Dendritic cell treated with granulocyte-macrophage colony-stimulating factor and Interleukin-4, amounts not matched to agents 40 ng/mL and 50 ng/mL, for 4 days (primary cell): Measurements from ENCODE around the gene BCAM.
"Not testable (repeated sequence)": the region's sequence is repeated elsewhere in the genome, so short reads cannot be mapped to it uniquely, and the experiment has no call there.

Source experiments
- H3K27ac Mint-ChIP-seq: one replicate; pipeline ENCODE4 v1.8.0; 2022; ENCODE audit warnings: mild to moderate bottlenecking, mixed read lengths
- H3K27me3 Mint-ChIP-seq: one replicate; pipeline ENCODE4 v1.8.0; 2022; ENCODE audit warnings: mild to moderate bottlenecking, mixed read lengths
- H3K36me3 Mint-ChIP-seq: one replicate; pipeline ENCODE4 v1.8.0; 2022; ENCODE audit warnings: low read depth, mixed read lengths
- H3K4me1 Mint-ChIP-seq: one replicate; pipeline ENCODE4 v1.8.0; 2022; ENCODE audit warnings: low read depth, mixed read lengths
- H3K4me3 Mint-ChIP-seq: one replicate; pipeline ENCODE4 v1.8.0; 2022; ENCODE audit warnings: mild to moderate bottlenecking, moderate library complexity, mixed read lengths
- H3K9me3 Mint-ChIP-seq: one replicate; pipeline ENCODE4 v1.8.0; 2022; ENCODE audit warnings: mixed read lengths
- intact Hi-C: fragments of 100-400 bp; cut with micrococcal nuclease; formaldehyde crosslinking; loops from one replicate; pipeline ENCODE4 v1.15.0; 2022

BCAM gene

GRCh38 chr19:44845286-44845611 is 36.3 kb downstream of the BCAM start:
- peaks cover 20% of the 10 kb centered on the region for H3K36me3 Mint-ChIP-seq

GRCh38 chr19:44845612-44846454 is 36.9 kb downstream of the BCAM start, which contains the start of gene NECTIN2:
Gene NECTIN2, plus strand, starts transcription at chr19:44846297. Its CDS starts 229 bp downstream, at chr19:44846526.
- intact Hi-C loops = loop anchor here (2.0 to 10.0 kb wide), 6 partner anchors 23 to 157 kb away; partner anchors contain the start of gene TOMM40
- H3K4me1 Mint-ChIP-seq = peaks cover 50% of the 10 kb centered on the region
- H3K27ac Mint-ChIP-seq = peak within 1 kb of the TSS; percentile 93
- peaks cover 2% of the 10 kb centered on the region for H3K27me3 Mint-ChIP-seq
- H3K4me3 Mint-ChIP-seq = peak within 1 kb of the TSS; percentile 91
- no peaks in the 10 kb centered on the region for H3K9me3 Mint-ChIP-seq
- H3K36me3 Mint-ChIP-seq = peaks cover 20% of the 10 kb centered on the region

More at GRCh38 chr19:44845286-44845611, 36.3 kb downstream of the BCAM start:
- intact Hi-C loops = loop anchor here (2.0 to 10.0 kb wide), 4 partner anchors 44 to 156 kb away; no protein-coding TSS in a partner anchor
- peaks cover 44% of the 10 kb centered on the region for H3K4me1 Mint-ChIP-seq
- no peaks in the 10 kb centered on the region for H3K9me3 Mint-ChIP-seq
- peak overlapping the region; percentile 93 for H3K27ac Mint-ChIP-seq
- H3K27me3 Mint-ChIP-seq = peaks cover 2% of the 10 kb centered on the region
- H3K4me3 Mint-ChIP-seq = peak overlapping the region; percentile 91

GRCh38 chr19:44846455-44847143 is 37.7 kb downstream of the BCAM start:
- no peaks in the 10 kb centered on the region for H3K9me3 Mint-ChIP-seq
- peaks cover 28% of the 10 kb centered on the region for H3K36me3 Mint-ChIP-seq
- intact Hi-C loops = loop anchor here (2.0 to 10.0 kb wide), 4 partner anchors 22 to 122 kb away; partner anchors contain the start of gene TOMM40
- H3K4me3 Mint-ChIP-seq = peak overlapping the region; percentile 91
- peak overlapping the region; percentile 93 for H3K27ac Mint-ChIP-seq
- peaks cover 57% of the 10 kb centered on the region for H3K4me1 Mint-ChIP-seq
- H3K27me3 Mint-ChIP-seq = peaks cover under 1% of the 10 kb centered on the region

- H3K4me1 Mint-ChIP-seq = peaks cover 65% of the 10 kb centered on the region
- peak overlapping the region; percentile 91 for H3K4me3 Mint-ChIP-seq
- H3K9me3 Mint-ChIP-seq = no peaks in the 10 kb centered on the region
- peaks cover 35% of the 10 kb centered on the region for H3K36me3 Mint-ChIP-seq
- intact Hi-C loops = loop anchor here (2.0 to 10.0 kb wide), 4 partner anchors 21 to 123 kb away; partner anchors contain the start of gene TOMM40
- H3K27me3 Mint-ChIP-seq = no peaks in the 10 kb centered on the region
- H3K27ac Mint-ChIP-seq = peak overlapping the region; percentile 93
These were observed 38.5 kb downstream of the BCAM start for GRCh38 chr19:44847144-44848035.

- Mint-ChIP-seq H3K27me3 (no peaks in the 10 kb centered on the region), H3K36me3 (peaks cover 35% of the 10 kb centered on the region), H3K4me1 (peaks cover 69% of the 10 kb centered on the region), H3K27ac (peak overlapping the region; percentile 93), H3K4me3 (peak overlapping the region; percentile 91), H3K9me3 (no peaks in the 10 kb centered on the region)
- intact Hi-C loops = loop anchor here (5.0 to 10.0 kb wide), 2 partner anchors 66 to 123 kb away; no protein-coding TSS in a partner anchor
These were observed 39.3 kb downstream of the BCAM start for GRCh38 chr19:44848036-44848811.

GRCh38 chr19:44848812-44849447 is 40.0 kb downstream of the BCAM start:
- H3K27ac Mint-ChIP-seq = peak overlapping the region; percentile 93
- H3K4me1 Mint-ChIP-seq = peaks cover 74% of the 10 kb centered on the region
- H3K36me3 Mint-ChIP-seq = peaks cover 41% of the 10 kb centered on the region
- peak overlapping the region; percentile 91 for H3K4me3 Mint-ChIP-seq
- no peaks in the 10 kb centered on the region for H3K27me3 Mint-ChIP-seq
- intact Hi-C loops = loop anchor here (5.0 to 10.0 kb wide), 2 partner anchors 67 to 124 kb away; no protein-coding TSS in a partner anchor
- no peaks in the 10 kb centered on the region for H3K9me3 Mint-ChIP-seq

- Mint-ChIP-seq H3K4me3 (no peak overlapping the region), H3K27me3 (no peaks in the 10 kb centered on the region), H3K27ac (no peak overlapping the region), H3K36me3 (peaks cover 48% of the 10 kb centered on the region), H3K4me1 (peaks cover 71% of the 10 kb centered on the region), H3K9me3 (no peaks in the 10 kb centered on the region)
- intact Hi-C loops = no loop called here
These were observed 41.8 kb downstream of the BCAM start for GRCh38 chr19:44850641-44851109.

- no peak overlapping the region for H3K4me3 Mint-ChIP-seq
- no peaks in the 10 kb centered on the region for H3K27me3 Mint-ChIP-seq
- H3K36me3 Mint-ChIP-seq = peaks cover 41% of the 10 kb centered on the region
- no peaks in the 10 kb centered on the region for H3K9me3 Mint-ChIP-seq
- peak overlapping the region; percentile 12 for H3K27ac Mint-ChIP-seq
- intact Hi-C loops = no loop called here
- peaks cover 78% of the 10 kb centered on the region for H3K4me1 Mint-ChIP-seq
These were observed 42.5 kb downstream of the BCAM start for GRCh38 chr19:44851427-44851826.

GRCh38 chr19:44855606-44856005 is 46.7 kb downstream of the BCAM start:
- Mint-ChIP-seq H3K9me3 (no peaks in the 10 kb centered on the region), H3K4me3 (no peak overlapping the region), H3K27ac (peak overlapping the region; percentile 90), H3K27me3 (no peaks in the 10 kb centered on the region), H3K36me3 (peaks cover 47% of the 10 kb centered on the region), H3K4me1 (peaks cover 58% of the 10 kb centered on the region)
- intact Hi-C loops = no loop called here

GRCh38 chr19:44856421-44857083 is 47.6 kb downstream of the BCAM start:
- Mint-ChIP-seq H3K27ac (peak overlapping the region; percentile 90), H3K27me3 (no peaks in the 10 kb centered on the region), H3K36me3 (peaks cover 49% of the 10 kb centered on the region), H3K4me3 (peak overlapping the region; percentile 54), H3K9me3 (no peaks in the 10 kb centered on the region), H3K4me1 (peaks cover 49% of the 10 kb centered on the region)
- intact Hi-C loops = no loop called here

- peak overlapping the region; percentile 90 for H3K27ac Mint-ChIP-seq
- H3K27me3 Mint-ChIP-seq = no peaks in the 10 kb centered on the region
- H3K9me3 Mint-ChIP-seq = no peaks in the 10 kb centered on the region
- peaks cover 36% of the 10 kb centered on the region for H3K4me1 Mint-ChIP-seq
- H3K36me3 Mint-ChIP-seq = peaks cover 52% of the 10 kb centered on the region
- H3K4me3 Mint-ChIP-seq = no peak overlapping the region
- intact Hi-C loops = no loop called here
These were observed 48.9 kb downstream of the BCAM start for GRCh38 chr19:44857837-44858236.

GRCh38 chr19:44861576-44861975 is 52.7 kb downstream of the BCAM start:
- H3K9me3 Mint-ChIP-seq, H3K27ac Mint-ChIP-seq, H3K4me3 Mint-ChIP-seq, intact Hi-C loops, H3K27me3 Mint-ChIP-seq: not testable (repeated sequence)
- Mint-ChIP-seq H3K36me3 (peaks cover 64% of the 10 kb centered on the region), H3K4me1 (peaks cover 32% of the 10 kb centered on the region)
